ENCODE data around the gene SULT1E1. TPM values are rescaled to one million over a fixed set of nuclear protein-coding genes. Genes with fewer than 3 reads are reported as not detected.
"Not testable (repeated sequence)": the region's sequence is repeated elsewhere in the genome, so short reads cannot be mapped to it uniquely, and the experiment has no call there.

The SULT1E1 gene
- total RNA-seq, 1 donor from 2014 or later, result 0.30 TPM

- DNase-seq (ENCODE audit: low read depth), result no peak
Observed at GRCh38 chr4:69843301-69843700, 16.6 kb downstream of the SULT1E1 start.

GRCh38 chr4:69838977-69839376 lies 21.0 kb downstream of the SULT1E1 start:
- DNase-seq (ENCODE audit: low read depth), result no peak

DNA sequence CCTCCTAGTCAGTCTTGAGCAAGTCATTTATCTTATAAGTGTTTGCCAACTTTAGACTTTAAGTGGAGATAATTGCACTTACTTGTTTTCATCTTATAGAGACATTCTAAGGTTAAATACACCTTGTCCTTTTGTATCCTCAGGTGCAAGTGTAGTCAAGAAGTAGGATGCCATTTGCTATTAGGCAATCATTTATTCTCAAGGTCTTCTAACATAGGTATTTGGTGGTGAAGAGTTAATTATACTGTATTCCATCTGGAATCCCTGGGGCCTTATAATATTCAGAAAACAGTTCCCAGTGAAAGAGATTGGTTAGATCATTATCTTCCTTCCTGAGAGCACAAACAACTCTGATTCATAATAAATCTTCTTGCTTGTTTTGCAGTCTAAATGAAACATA lies 23.7 kb downstream of the SULT1E1 start:
- DNase-seq (ENCODE audit: low read depth), result no peak

- no peak for DNase-seq (ENCODE audit: low read depth)
Observed at GRCh38 chr4:69835766-69836165, 24.2 kb downstream of the SULT1E1 start.

- peak; percentile 69 for DNase-seq (ENCODE audit: low read depth)
Observed at GRCh38 chr4:69833251-69833650, 26.7 kb downstream of the SULT1E1 start.

DNA sequence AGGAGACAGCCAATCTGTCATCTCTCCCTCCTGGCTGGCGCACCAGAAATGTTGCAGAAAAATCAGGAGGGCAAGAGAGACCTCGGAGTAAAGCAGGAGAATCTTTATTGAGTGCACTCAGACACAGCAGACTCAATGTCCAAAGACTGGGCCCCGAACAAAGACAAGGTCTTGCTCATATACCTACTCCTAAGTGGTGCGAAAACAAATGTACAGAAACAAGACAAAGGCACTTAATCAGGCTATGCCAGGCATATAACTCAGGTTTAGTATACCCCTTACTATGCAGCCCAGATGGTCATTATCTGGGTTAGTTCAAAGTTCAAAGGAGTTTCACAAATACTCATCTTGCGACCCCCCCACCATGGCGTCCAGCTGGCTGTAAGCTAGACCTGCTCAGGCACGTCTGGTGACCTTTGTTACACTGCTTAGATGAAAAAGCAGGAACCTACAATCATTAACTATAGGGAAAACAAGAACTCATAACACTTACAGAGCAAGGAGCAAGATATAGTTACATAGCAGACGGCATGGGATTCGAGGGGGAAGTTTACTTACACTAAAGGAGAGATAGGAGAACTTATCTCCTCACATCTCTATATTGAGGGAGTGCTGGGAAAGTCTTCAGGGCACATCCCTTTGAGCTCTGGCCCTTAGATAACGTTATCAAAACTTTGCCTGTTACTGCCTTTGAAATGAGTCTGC lies 27.5 kb downstream of the SULT1E1 start:
- peak; percentile 85 for DNase-seq (ENCODE audit: low read depth)

DNA sequence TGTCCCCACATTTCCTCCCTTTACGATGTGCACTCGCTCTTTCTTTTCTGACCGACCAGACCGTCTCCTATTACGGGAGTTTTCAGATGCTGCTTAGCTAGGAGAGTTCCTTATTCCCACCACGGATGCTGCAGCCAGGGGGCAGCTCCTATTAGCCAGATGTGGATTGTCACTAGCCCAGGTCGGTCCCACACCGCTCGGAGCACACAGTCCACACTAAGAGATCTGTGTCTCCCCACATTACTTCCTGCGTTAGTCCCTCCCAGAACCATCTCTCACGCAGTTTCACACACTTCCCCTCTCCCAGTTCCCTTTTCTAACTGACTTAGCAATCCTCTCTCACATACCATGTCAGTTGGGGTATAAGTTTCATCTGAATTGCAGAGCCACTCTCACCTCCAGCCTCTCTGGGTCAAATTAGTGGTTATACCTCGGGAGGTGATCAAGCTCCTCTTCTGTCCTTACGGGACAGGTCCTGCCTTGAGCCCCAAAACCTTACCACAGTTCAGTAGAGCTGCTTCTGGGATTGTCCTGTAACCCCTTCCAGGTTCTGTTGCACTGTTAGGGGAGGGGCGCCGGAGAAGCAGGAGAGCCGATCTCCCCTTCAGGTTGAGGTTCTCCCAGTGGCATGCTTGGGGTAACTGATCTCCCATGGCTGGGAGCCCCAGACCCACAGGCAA lies 28.2 kb downstream of the SULT1E1 start:
- no peak for DNase-seq (ENCODE audit: low read depth)

- DNase-seq (ENCODE audit: low read depth), result no peak
Observed at GRCh38 chr4:69831270-69831627, 28.7 kb downstream of the SULT1E1 start.

DNA sequence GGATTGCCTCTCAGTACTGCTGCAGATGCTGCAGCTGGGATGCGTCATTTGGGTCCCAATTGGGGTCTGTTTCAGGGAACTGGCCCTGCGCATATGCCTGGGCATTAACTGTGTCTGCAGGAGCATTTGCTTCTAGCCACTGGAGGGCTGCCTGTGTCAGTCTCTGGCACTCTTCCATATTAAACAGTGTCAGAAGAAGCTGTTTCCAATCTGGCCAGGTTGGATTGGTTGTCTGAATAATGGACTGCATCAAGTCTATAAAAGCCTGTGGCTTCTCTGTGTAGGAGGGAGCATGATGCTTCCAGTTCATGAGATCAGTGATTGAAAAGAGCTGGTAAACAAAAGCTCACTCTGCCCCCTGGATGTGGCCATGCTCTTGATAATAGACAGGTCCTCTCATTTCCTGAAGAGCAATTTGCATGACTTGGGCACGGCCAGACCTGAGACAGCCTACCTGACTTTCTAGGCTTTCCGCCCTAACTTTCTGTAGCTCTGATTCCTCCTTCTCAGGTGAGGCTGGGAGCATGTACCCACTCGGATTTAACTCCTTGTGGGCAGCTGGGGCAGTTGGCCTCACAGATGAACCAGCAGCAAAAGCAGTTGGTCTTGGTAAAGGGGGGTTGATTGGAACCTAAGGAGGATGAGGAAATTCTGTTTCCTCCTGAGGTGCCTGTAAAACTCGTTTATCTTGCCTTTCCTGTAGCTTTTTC lies 29.2 kb downstream of the SULT1E1 start:
- DNase-seq (ENCODE audit: low read depth), result peak; percentile 78

GRCh38 chr4:69830192-69830559 lies 29.8 kb downstream of the SULT1E1 start:
- peak; percentile 42 for DNase-seq (ENCODE audit: low read depth)

DNA sequence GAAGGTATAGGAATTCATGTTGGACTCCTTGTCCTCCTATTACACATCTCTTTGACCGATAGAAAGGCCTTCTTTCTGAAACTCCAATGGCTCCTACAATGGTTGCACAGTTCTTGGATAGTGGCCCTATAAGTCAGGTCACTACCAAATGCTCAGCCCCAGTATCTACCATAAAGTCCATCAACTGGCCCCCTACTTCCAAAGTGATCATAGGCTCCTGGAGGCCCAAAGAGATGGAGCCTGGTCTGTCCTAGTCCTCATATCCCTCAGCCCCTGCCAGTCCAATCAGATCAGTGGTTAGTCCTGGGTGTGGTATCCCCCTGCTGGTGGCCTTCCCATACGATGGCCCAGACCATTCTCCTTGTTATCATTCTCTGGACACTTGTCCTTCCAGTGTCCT lies 30.3 kb downstream of the SULT1E1 start:
- DNase-seq (ENCODE audit: low read depth), result no peak

GRCh38 chr4:69828828-69829227 lies 31.1 kb downstream of the SULT1E1 start:
- no peak for DNase-seq (ENCODE audit: low read depth)

DNA sequence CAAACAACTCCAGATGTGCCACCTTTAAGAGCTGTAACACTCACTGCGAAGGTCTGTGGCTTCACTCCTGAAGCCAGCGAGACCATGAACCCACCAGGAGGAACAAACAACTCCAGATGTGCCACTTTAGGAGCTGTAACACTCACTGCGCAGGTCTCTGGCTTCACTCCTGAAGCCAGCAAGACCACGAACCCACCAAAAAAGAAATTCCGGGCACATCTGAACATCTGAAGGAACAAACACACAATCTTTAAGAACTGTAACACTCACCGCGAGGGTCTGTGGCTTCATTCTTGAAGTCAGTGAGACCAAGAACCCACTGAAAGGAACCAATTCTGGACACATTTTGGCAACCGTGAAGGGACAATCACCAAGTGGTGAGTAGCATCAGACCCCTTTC lies 34.9 kb downstream of the SULT1E1 start:
- not testable (repeated sequence) for DNase-seq (ENCODE audit: low read depth)

GRCh38 chr4:69823481-69824186 lies 36.3 kb downstream of the SULT1E1 start:
- peak; percentile 49 for DNase-seq (ENCODE audit: low read depth)

- no peak for DNase-seq (ENCODE audit: low read depth)
Observed at GRCh38 chr4:69823048-69823447, 36.9 kb downstream of the SULT1E1 start.

- no peak for DNase-seq (ENCODE audit: low read depth)
Observed at GRCh38 chr4:69822198-69822597, 37.7 kb downstream of the SULT1E1 start.

DNA sequence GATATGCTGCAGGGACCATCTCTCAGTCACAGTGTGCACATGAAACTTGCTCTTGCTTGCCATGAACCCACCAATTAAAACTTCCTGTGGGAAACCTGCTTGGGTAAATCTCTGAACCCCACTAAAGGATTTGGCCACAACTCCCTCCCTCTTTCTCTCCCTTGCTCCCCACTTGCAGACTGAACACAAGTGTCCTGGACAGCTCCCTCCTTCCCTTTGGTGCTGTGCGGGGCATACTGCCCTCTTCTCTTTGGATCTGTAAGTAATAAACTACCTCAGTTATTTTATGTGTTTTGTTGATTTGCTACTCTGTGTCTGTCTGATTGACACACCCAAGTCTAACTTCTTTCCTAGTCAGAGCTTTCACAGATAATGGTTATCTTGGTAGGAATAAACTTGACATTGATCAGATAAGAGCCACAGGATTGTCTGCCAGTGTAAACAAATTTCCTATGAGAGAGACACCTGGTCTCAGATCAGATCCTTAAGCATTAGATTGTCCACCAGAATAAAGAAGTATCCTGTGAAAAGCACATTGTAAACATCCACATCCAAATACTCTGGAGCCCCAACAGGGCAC lies 41.8 kb downstream of the SULT1E1 start:
- DNase-seq (ENCODE audit: low read depth), result no peak

DNA sequence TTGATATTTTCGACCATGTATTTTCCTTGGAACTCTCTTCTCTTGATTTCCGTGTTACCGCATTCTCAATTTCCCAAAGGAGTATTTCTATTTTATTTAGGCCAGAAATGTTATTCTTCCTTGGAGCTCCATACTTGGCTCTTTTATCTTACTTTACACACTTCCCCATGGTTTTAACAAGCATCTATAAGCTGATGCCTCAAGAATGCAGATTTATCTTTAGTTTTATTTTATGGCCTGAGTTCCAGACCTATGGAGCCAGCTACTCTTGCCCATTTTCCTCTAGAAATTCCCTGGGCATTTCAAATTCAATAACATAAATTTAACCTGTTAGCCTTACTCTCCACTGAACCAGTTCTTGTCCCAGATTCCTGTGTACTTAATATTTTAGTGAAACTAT lies 43.7 kb downstream of the SULT1E1 start:
- no peak for DNase-seq (ENCODE audit: low read depth)

- no peak for DNase-seq (ENCODE audit: low read depth)
Observed at GRCh38 chr4:69813628-69814027, 46.3 kb downstream of the SULT1E1 start.

GRCh38 chr4:69811166-69811565 lies 48.8 kb downstream of the SULT1E1 start:
- DNase-seq (ENCODE audit: low read depth), result no peak

- no peak for DNase-seq (ENCODE audit: low read depth)
Observed at GRCh38 chr4:69800599-69800998, 59.3 kb downstream of the SULT1E1 start.

GRCh38 chr4:69799337-69799736 lies 60.6 kb downstream of the SULT1E1 start:
- DNase-seq (ENCODE audit: low read depth), result no peak
